GM15510 (cell line): ENCODE data around the gene NOP16.

Experiments
- POLR2A ChIP-seq: IDR thresholded peaks from 3 replicates; pipeline ENCODE4 v1.6.1; 2011; ENCODE audit warnings: borderline replicate concordance; ENCODE audit not compliant: insufficient read length; ENCODE audit errors: extremely low read depth

The NOP16 gene

GRCh38 chr5:176382721-176383120 lies 5.7 kb downstream of the NOP16 start:
- no peak for TF ChIP-seq POLR2A

- TF ChIP-seq POLR2A: no peak
These were observed 6.4 kb downstream of the NOP16 start for GRCh38 chr5:176381979-176382378.

DNA sequence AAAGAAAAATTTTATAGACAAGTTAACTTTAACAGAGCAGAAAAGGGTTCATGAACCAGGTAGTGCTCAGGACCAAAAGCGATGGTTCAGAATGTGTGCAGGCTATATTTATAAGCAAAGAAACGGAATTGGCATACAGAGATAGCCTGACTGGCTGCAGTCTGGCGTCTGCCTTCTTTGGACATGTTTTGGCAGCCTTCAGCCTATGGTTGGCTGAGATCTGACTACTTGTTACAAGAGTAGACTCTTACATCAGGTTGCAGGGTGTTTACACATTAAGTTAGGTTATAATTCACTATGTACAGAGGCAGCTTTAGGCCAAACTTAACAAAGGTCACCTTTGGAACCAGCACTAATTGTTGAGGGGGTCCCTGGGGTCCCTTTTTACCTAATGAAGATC lies 7.0 kb downstream of the NOP16 start:
- TF ChIP-seq POLR2A: no peak

GRCh38 chr5:176379881-176380280 lies 8.5 kb downstream of the NOP16 start:
- TF ChIP-seq POLR2A: no peak

- no peak for TF ChIP-seq POLR2A
These were observed 15.1 kb downstream of the NOP16 start for GRCh38 chr5:176373100-176373818.

GRCh38 chr5:176371621-176372539 lies 16.5 kb downstream of the NOP16 start:
- no peak for TF ChIP-seq POLR2A

GRCh38 chr5:176369934-176370711 lies 18.3 kb downstream of the NOP16 start:
- no peak for TF ChIP-seq POLR2A

GRCh38 chr5:176368726-176369125 lies 19.7 kb downstream of the NOP16 start:
- TF ChIP-seq POLR2A: no peak

DNA sequence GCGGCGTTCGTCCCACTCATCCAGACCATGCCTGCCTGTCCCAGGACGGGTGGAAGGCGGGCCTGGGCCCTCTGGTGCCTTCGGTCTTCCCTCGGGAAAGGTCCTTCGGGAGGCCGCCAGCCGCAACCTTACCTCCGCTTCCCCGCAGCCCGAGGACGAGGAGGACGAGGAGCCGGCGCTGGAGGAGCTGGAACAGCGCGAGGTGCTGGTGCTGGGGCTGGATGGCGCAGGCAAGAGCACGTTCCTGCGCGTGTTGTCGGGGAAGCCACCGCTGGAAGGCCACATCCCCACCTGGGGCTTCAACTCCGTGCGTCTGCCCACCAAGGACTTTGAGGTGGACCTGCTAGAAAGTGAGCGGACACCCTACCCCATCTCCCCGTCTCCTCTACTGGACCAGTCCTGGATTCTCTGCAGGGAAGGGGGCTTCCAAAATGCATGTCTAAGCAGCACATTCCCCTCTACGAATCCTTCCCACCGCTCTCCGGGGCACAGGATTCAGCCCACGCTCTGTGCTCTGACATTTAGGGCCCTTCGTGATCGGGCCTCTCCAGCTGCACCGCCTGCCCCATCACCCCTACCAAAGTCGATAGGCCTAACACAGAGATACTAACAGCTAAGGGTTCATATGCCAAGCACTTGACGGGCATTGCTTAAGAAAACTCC lies 22.0 kb downstream of the NOP16 start:
- no peak for TF ChIP-seq POLR2A

- peak; percentile 54 for TF ChIP-seq POLR2A
These were observed 22.8 kb downstream of the NOP16 start, which contains the start of gene ARL10 for GRCh38 chr5:176365351-176366231. Gene ARL10, plus strand, starts transcription at chr5:176365487. Its CDS starts 77 bp downstream, at chr5:176365564.

GRCh38 chr5:176364765-176365350 lies 23.5 kb downstream of the NOP16 start:
- no peak for TF ChIP-seq POLR2A

DNA sequence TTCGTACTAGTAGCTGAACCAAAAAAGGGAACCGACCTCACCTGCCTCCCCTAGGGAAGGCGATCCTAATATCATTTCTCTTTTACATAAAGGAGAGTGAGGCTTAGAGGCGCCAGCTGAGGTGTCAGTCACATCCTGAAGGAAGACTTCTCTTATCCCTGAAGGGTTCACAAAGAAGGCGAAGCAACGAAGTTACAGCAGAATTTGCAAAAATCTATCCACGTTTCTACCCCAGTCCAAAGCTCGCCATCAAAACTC lies 26.2 kb downstream of the NOP16 start:
- TF ChIP-seq POLR2A: no peak

DNA sequence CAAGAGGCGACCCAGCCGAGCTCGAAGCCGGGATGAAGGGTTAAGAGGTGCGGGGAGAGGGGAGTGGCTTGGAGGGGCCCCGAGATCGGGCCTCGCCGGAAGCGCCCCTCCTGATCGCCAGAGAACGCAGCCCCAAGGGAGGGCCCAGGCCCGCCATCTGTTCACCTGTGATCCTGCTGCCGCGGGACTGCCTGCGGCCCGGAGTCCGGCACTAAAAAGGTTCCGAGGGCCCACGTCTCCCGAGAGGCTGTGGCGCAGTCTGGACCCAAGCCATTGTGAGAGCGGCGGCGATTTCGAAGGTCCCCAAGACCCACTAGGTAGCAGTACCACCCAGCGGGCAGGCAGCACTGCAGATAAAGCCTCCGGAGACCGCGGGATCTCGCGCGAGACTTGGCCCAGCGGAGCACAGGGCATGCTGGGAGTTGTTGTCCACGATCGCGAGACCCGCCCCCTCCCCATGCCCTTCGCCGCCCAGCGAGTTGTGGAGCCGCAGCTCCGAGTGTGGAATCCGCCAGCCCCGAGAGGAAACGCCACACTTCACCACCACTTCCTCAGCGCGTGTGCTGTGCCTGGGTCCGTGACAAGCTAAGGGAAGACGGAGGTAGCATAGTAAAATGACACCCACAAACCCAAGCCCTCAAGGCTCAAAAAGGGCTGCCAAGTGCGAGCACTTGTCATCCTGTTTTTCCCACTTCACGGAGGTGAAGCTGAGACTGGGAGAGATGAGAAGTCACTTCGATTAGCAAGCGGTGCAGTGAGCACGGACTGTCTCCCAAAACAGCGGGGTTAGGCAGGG lies 26.8 kb downstream of the NOP16 start, which contains the start of gene KIAA1191:
Gene KIAA1191 (minus strand): TSS at position 328 of the 796 bp plus-strand sequence. CDS start 2,256 bp downstream, outside the sequence.
- peak; percentile 98 for TF ChIP-seq POLR2A

- no peak for TF ChIP-seq POLR2A
These were observed 27.4 kb downstream of the NOP16 start for GRCh38 chr5:176360894-176361436.
